Non-pigmented ciliary epithelial cell (primary cell): ENCODE measurements around the gene ADPRS.

ENCODE experiments used
- DNase-seq: peaks from one replicate; pipeline ENCODE4 v3.0.0-alpha.2; 2010; ENCODE audit warnings: low read depth

The ADPRS gene

GRCh38 chr1:36108314-36108713 lies 19.6 kb downstream of the ADPRS start:
- no peak for DNase-seq

GRCh38 chr1:36109041-36109679 lies 20.5 kb downstream of the ADPRS start:
- DNase-seq = no peak

- DNase-seq = no peak
Measured at GRCh38 chr1:36111151-36111550, 22.5 kb downstream of the ADPRS start.

- no peak for DNase-seq
Measured at GRCh38 chr1:36112823-36113222, 24.1 kb downstream of the ADPRS start.

- no peak for DNase-seq
Measured at GRCh38 chr1:36114371-36114770, 25.7 kb downstream of the ADPRS start.

- DNase-seq = no peak
Measured at GRCh38 chr1:36115200-36115669, 26.5 kb downstream of the ADPRS start.

- DNase-seq = no peak
Measured at GRCh38 chr1:36115931-36116330, 27.2 kb downstream of the ADPRS start.

- DNase-seq = no peak
Measured at GRCh38 chr1:36116901-36117300, 28.2 kb downstream of the ADPRS start.

GRCh38 chr1:36118447-36119204 lies 29.9 kb downstream of the ADPRS start:
- DNase-seq = no peak

- no peak for DNase-seq
Measured at GRCh38 chr1:36119456-36119855, 30.8 kb downstream of the ADPRS start.

GRCh38 chr1:36122062-36123030 lies 33.7 kb downstream of the ADPRS start:
- no peak for DNase-seq

GRCh38 chr1:36123356-36123755 lies 34.7 kb downstream of the ADPRS start:
- no peak for DNase-seq

GRCh38 chr1:36124404-36125128 lies 35.9 kb downstream of the ADPRS start:
- DNase-seq = no peak

- DNase-seq = no peak
Measured at GRCh38 chr1:36125129-36125991, 36.7 kb downstream of the ADPRS start, which contains the start of gene COL8A2. Gene COL8A2, minus strand, starts transcription at chr1:36125222. Its CDS starts 24,980 bp downstream, at chr1:36100242.

GRCh38 chr1:36126005-36126716 lies 37.5 kb downstream of the ADPRS start:
- no peak for DNase-seq

GRCh38 chr1:36126797-36127500 lies 38.3 kb downstream of the ADPRS start:
- no peak for DNase-seq

- DNase-seq = no peak
Measured at GRCh38 chr1:36128126-36128904, 39.6 kb downstream of the ADPRS start.

GRCh38 chr1:36128905-36129206 lies 40.2 kb downstream of the ADPRS start:
- no peak for DNase-seq

- DNase-seq = no peak
Measured at GRCh38 chr1:36132029-36132428, 43.3 kb downstream of the ADPRS start.
